ENCODE measurements around the gene STAC3. TPM values are rescaled to one million over a fixed set of nuclear protein-coding genes. Genes with fewer than 3 reads are reported as not detected.

Gene STAC3
- total RNA-seq, 1 experiment from 2014 or later = 2.5 TPM

DNA sequence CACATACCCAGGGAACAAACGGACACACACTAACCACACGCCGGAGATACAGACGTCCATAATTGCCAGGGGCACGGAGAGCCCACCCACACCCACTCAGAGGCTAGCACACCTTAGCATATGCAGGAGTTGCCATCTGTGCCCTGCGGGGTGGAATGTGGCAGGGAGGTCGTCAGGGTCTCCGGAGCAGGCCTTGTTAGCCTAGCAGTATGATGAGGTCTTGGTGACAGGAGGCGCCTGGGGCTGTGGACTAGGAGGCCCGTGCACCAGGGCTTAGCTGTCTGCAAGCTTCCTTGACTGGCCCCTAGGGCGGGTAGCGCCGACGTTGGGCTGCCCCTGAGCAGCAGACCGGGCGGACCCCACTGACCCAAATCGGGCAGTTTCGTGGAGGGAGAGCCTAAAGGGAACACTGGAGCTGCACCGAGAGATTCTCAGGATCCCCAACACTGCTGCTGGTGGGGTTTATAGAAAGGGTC, 10.0 kb downstream of the STAC3 start:
- POLR2A ChIA-PET = interaction anchor here (3.5 kb wide), 1 partner anchor 11 kb away, joined by 16 read pairs; the partner anchor contains the start of gene SHMT2
- BruUV-seq (replicated peaks) = no TSS peak
- H3K9ac ChIP-seq (ENCODE audit: low read length) = no peak overlapping the region

More for the DNA sequence above, 10.0 kb downstream of the STAC3 start:
- ATAC-seq (no peak), DNase-seq (ENCODE audit: low read depth, low spot score) (no peak)
- Histone ChIP-seq H3K4me2 (ENCODE audit: low read length) (peak overlapping the region; percentile 77), H2AFZ (ENCODE audit: low read depth, low read length, poor library complexity, severe bottlenecking) (no peak overlapping the region), H3K36me3 (ENCODE audit: control insufficient read depth in 1 of 2, insufficient read depth in 2 of 2, low read length in 2 of 2) (no peaks in the 10 kb centered on the region), H3K9me3 (ENCODE audit: control insufficient read depth in 1 of 2, insufficient read depth in 1 of 2, low read depth in 1 of 2, low read length in 2 of 2) (no peaks in the 10 kb centered on the region), H4K20me1 (ENCODE audit: insufficient read depth) (no peaks in the 10 kb centered on the region), H3K27me3 (ENCODE audit: insufficient read depth, low read length) (peaks cover 4% of the 10 kb centered on the region; the same call in 1 of the 2 replicates), H3K27ac (ENCODE audit: low read depth, low read length) (0 out of 2 replicates have a peak overlapping the region, but pooled peaks have one; percentile 11), H3K9me2 (ENCODE audit: insufficient read depth) (no peaks in the 10 kb centered on the region), H3K4me1 (ENCODE audit: control insufficient read depth in 1 of 2, insufficient read depth in 2 of 2, low read length in 2 of 2) (peaks cover 39 to 62% of the 10 kb centered on the region in 2 experiments), H3K4me3 (replicated peaks in 1 of 2; ENCODE audit: low read depth in 1 of 2, low read length in 2 of 2) (peak overlapping the region; percentile 47 to 55; a peak in 3 of 4 replicates), H3K79me2 (ENCODE audit: insufficient read depth, low read length) (no peaks in the 10 kb centered on the region)
- ChIA-PET CTCF (interaction anchor here (1.2 to 4.6 kb wide), 4 partner anchors 11 to 211 kb away, joined by 3 to 64 read pairs (median 20); partner anchors contain the start of gene SHMT2), RAD21 (ENCODE audit: low non-redundant PET in 1 of 2, low total read pairs in 2 of 2, uncharacterized antibody in 2 of 2, unreplicated experiment in 2 of 2) (no interaction called here)
- TF ChIP-seq EZH2phosphoT487 (IDR thresholded peaks at IDR 0.05; ENCODE audit: borderline replicate concordance) = no peak
- TF ChIP-seq, protein P1, sequence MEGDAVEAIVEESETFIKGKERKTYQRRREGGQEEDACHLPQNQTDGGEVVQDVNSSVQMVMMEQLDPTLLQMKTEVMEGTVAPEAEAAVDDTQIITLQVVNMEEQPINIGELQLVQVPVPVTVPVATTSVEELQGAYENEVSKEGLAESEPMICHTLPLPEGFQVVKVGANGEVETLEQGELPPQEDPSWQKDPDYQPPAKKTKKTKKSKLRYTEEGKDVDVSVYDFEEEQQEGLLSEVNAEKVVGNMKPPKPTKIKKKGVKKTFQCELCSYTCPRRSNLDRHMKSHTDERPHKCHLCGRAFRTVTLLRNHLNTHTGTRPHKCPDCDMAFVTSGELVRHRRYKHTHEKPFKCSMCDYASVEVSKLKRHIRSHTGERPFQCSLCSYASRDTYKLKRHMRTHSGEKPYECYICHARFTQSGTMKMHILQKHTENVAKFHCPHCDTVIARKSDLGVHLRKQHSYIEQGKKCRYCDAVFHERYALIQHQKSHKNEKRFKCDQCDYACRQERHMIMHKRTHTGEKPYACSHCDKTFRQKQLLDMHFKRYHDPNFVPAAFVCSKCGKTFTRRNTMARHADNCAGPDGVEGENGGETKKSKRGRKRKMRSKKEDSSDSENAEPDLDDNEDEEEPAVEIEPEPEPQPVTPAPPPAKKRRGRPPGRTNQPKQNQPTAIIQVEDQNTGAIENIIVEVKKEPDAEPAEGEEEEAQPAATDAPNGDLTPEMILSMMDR (IDR thresholded peaks at IDR 0.05 in 2 of 3, conservative IDR thresholded peaks at IDR 0.05 in 1 of 3; ENCODE audit: borderline replicate concordance in 1 of 3, insufficient read depth in 1 of 3, low read depth in 2 of 3, low read length in 2 of 3) = 0 out of 6 replicates have a peak, but pooled peaks of 1 of the 3 experiments have one; percentile 2
- TF ChIP-seq ELF1 (IDR thresholded peaks at IDR 0.05; ENCODE audit: borderline replicate concordance, low read depth) = no peak
- intact Hi-C loops (cut with micrococcal nuclease) = loop anchor here (10.0 kb wide), 1 partner anchor 116 kb away; the partner anchor contains the start of gene LRP1
